IPS-20b (cell line): ENCODE measurements around the gene USP17L27.
"Not testable (repeated sequence)": the region's sequence is repeated elsewhere in the genome, so short reads cannot be mapped to it uniquely, and the experiment has no call there.

Experiments
- H3K27ac ChIP-seq: one replicate; pipeline ENCODE4 v1.5.1; 2013; ENCODE audit warnings: low read length
- H3K27me3 ChIP-seq: 2 replicates; pipeline ENCODE4 v1.6.1; 2013; ENCODE audit warnings: mild to moderate bottlenecking, low read length, inconsistent platforms; ENCODE audit not compliant: insufficient read depth
- H3K36me3 ChIP-seq: 2 replicates; pipeline ENCODE4 v1.6.1; 2013; ENCODE audit warnings: low read depth, mild to moderate bottlenecking, inconsistent platforms, low read length, moderate library complexity; ENCODE audit not compliant: insufficient read depth
- H3K4me1 ChIP-seq: 2 replicates; pipeline ENCODE4 v1.6.1; 2013; ENCODE audit warnings: mild to moderate bottlenecking, control low read depth, inconsistent platforms, low read length, moderate library complexity; ENCODE audit not compliant: insufficient read depth
- H3K4me3 ChIP-seq: 2 replicates; pipeline ENCODE4 v1.5.1; 2013; ENCODE audit warnings: mild to moderate bottlenecking, low read length, inconsistent platforms
- H3K9ac ChIP-seq: 2 replicates; pipeline ENCODE4 v1.6.1; 2013; ENCODE audit warnings: low read depth, mild to moderate bottlenecking, inconsistent platforms, low read length, moderate library complexity
- H3K9me3 ChIP-seq: 2 replicates; pipeline ENCODE4 v1.6.1; 2013; ENCODE audit warnings: mild to moderate bottlenecking, low read depth, low read length, inconsistent platforms; ENCODE audit not compliant: insufficient read depth

Gene USP17L27, protein sequence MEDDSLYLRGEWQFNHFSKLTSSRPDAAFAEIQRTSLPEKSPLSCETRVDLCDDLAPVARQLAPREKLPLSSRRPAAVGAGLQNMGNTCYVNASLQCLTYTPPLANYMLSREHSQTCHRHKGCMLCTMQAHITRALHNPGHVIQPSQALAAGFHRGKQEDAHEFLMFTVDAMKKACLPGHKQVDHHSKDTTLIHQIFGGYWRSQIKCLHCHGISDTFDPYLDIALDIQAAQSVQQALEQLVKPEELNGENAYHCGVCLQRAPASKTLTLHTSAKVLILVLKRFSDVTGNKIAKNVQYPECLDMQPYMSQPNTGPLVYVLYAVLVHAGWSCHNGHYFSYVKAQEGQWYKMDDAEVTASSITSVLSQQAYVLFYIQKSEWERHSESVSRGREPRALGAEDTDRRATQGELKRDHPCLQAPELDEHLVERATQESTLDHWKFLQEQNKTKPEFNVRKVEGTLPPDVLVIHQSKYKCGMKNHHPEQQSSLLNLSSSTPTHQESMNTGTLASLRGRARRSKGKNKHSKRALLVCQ

GRCh38 chr4:9343848-9344247 lies at the start of gene USP17L27:
Gene USP17L27, plus strand, starts transcription at chr4:9344148. Its CDS starts 0 bp downstream, at chr4:9344148.
- not testable (repeated sequence) for H3K4me1 ChIP-seq, H3K27me3 ChIP-seq, H3K9me3 ChIP-seq

GRCh38 chr4:9324191-9324590 lies 19.8 kb upstream of the USP17L27 start:
- H3K36me3 ChIP-seq, H3K4me3 ChIP-seq, H3K27ac ChIP-seq, H3K9ac ChIP-seq, H3K9me3 ChIP-seq, H3K27me3 ChIP-seq, H3K4me1 ChIP-seq: not testable (repeated sequence)

More at GRCh38 chr4:9343848-9344247, at the start of gene USP17L27:
- H3K4me3 ChIP-seq, H3K36me3 ChIP-seq, H3K27ac ChIP-seq, H3K9ac ChIP-seq: not testable (repeated sequence)

GRCh38 chr4:9324865-9325264 lies 19.1 kb upstream of the USP17L27 start, which contains the start of gene USP17L24:
Gene USP17L24, plus strand, starts transcription at chr4:9325165. Its CDS starts 0 bp downstream, at chr4:9325165.
- not testable (repeated sequence) for H3K27me3 ChIP-seq, H3K36me3 ChIP-seq, H3K9me3 ChIP-seq, H3K4me1 ChIP-seq, H3K4me3 ChIP-seq, H3K27ac ChIP-seq, H3K9ac ChIP-seq

- not testable (repeated sequence) for H3K27ac ChIP-seq, H3K36me3 ChIP-seq, H3K9me3 ChIP-seq
Measured at GRCh38 chr4:9329611-9330010, 14.3 kb upstream of the USP17L27 start, which contains the start of gene USP17L25. Gene USP17L25, plus strand, starts transcription at chr4:9329911. Its CDS starts 0 bp downstream, at chr4:9329911.

DNA sequence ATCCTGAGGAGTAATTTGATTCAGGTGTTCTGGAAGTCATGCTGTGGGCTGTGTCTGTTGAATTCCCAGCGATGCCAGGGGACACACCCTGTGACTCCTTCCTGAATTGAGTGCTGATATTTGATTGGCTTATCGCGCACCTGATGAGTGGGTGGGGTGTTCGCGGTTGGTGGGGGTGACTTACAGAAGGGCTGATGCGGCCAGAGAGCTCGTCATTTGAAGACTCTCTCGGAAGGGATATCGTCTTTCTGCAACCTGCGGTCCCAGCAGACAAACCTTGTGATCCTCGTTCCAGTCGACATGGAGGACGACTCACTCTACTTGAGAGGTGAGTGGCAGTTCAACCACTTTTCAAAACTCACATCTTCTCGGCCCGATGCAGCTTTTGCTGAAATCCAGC lies 9.6 kb upstream of the USP17L27 start, which contains the start of gene USP17L26:
Gene USP17L26 (plus strand): TSS at position 301 of the 400 bp plus-strand sequence. CDS start 0 bp downstream, at position 301.
- not testable (repeated sequence) for H3K27me3 ChIP-seq, H3K27ac ChIP-seq, H3K36me3 ChIP-seq, H3K9ac ChIP-seq, H3K9me3 ChIP-seq, H3K4me3 ChIP-seq, H3K4me1 ChIP-seq

More at GRCh38 chr4:9329611-9330010, 14.3 kb upstream of the USP17L27 start, which contains the start of gene USP17L25:
- not testable (repeated sequence) for H3K27me3 ChIP-seq, H3K9ac ChIP-seq, H3K4me1 ChIP-seq, H3K4me3 ChIP-seq

DNA sequence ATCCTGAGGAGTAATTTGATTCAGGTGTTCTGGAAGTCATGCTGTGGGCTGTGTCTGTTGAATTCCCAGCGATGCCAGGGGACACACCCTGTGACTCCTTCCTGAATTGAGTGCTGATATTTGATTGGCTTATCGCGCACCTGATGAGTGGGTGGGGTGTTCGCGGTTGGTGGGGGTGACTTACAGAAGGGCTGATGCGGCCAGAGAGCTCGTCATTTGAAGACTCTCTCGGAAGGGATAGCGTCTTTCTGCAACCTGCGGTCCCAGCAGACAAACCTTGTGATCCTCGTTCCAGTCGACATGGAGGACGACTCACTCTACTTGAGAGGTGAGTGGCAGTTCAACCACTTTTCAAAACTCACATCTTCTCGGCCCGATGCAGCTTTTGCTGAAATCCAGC lies 4.8 kb upstream of the USP17L27 start, which contains the start of gene USP17L5:
Gene USP17L5 (plus strand): TSS at position 301 of the 400 bp plus-strand sequence. CDS start 0 bp downstream, at position 301.
- not testable (repeated sequence) for H3K27ac ChIP-seq, H3K9me3 ChIP-seq, H3K36me3 ChIP-seq

DNA sequence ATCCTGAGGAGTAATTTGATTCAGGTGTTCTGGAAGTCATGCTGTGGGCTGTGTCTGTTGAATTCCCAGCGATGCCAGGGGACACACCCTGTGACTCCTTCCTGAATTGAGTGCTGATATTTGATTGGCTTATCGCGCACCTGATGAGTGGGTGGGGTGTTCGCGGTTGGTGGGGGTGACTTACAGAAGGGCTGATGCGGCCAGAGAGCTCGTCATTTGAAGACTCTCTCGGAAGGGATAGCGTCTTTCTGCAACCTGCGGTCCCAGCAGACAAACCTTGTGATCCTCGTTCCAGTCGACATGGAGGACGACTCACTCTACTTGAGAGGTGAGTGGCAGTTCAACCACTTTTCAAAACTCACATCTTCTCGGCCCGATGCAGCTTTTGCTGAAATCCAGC lies 4.6 kb downstream of the USP17L27 start, which contains the start of gene USP17L28:
Gene USP17L28 (plus strand): TSS at position 301 of the 400 bp plus-strand sequence. CDS start 0 bp downstream, at position 301.
- H3K27ac ChIP-seq, H3K36me3 ChIP-seq, H3K4me1 ChIP-seq, H3K4me3 ChIP-seq, H3K27me3 ChIP-seq, H3K9ac ChIP-seq, H3K9me3 ChIP-seq: not testable (repeated sequence)

More for the DNA sequence above, 4.8 kb upstream of the USP17L27 start, which contains the start of gene USP17L5:
- H3K27me3 ChIP-seq, H3K4me3 ChIP-seq, H3K4me1 ChIP-seq, H3K9ac ChIP-seq: not testable (repeated sequence)

GRCh38 chr4:9350866-9351265 lies 6.9 kb downstream of the USP17L27 start:
- H3K4me1 ChIP-seq, H3K27ac ChIP-seq, H3K9ac ChIP-seq, H3K27me3 ChIP-seq, H3K9me3 ChIP-seq, H3K4me3 ChIP-seq, H3K36me3 ChIP-seq: not testable (repeated sequence)

GRCh38 chr4:9353338-9353737 lies 9.4 kb downstream of the USP17L27 start, which contains the start of gene USP17L29:
Gene USP17L29, plus strand, starts transcription at chr4:9353638. Its CDS starts 0 bp downstream, at chr4:9353638.
- H3K27me3 ChIP-seq, H3K9me3 ChIP-seq, H3K4me1 ChIP-seq, H3K4me3 ChIP-seq, H3K9ac ChIP-seq, H3K36me3 ChIP-seq, H3K27ac ChIP-seq: not testable (repeated sequence)

DNA sequence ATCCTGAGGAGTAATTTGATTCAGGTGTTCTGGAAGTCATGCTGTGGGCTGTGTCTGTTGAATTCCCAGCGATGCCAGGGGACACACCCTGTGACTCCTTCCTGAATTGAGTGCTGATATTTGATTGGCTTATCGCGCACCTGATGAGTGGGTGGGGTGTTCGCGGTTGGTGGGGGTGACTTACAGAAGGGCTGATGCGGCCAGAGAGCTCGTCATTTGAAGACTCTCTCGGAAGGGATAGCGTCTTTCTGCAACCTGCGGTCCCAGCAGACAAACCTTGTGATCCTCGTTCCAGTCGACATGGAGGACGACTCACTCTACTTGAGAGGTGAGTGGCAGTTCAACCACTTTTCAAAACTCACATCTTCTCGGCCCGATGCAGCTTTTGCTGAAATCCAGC lies 18.9 kb downstream of the USP17L27 start, which contains the start of gene USP17L30:
Gene USP17L30 (plus strand): TSS at position 301 of the 400 bp plus-strand sequence. CDS start 0 bp downstream, at position 301.
- not testable (repeated sequence) for H3K9me3 ChIP-seq, H3K4me3 ChIP-seq, H3K27me3 ChIP-seq, H3K36me3 ChIP-seq, H3K27ac ChIP-seq, H3K9ac ChIP-seq, H3K4me1 ChIP-seq

GRCh38 chr4:9379881-9380280 lies 35.9 kb downstream of the USP17L27 start:
- H3K4me3 ChIP-seq, H3K27me3 ChIP-seq, H3K4me1 ChIP-seq, H3K9ac ChIP-seq, H3K9me3 ChIP-seq, H3K27ac ChIP-seq, H3K36me3 ChIP-seq: not testable (repeated sequence)
